Measurements from ENCODE around the gene RPS25. TPM values are rescaled to one million over a fixed set of nuclear protein-coding genes. Genes with fewer than 3 reads are reported as not detected.

The RPS25 gene
- total and polyA plus RNA-seq, 9 of the 15 experiments (the other 6 are each of a cell fraction or from before 2014, with no cell fraction given): 1,553 to 5,486 (median 2,471) TPM

DNA sequence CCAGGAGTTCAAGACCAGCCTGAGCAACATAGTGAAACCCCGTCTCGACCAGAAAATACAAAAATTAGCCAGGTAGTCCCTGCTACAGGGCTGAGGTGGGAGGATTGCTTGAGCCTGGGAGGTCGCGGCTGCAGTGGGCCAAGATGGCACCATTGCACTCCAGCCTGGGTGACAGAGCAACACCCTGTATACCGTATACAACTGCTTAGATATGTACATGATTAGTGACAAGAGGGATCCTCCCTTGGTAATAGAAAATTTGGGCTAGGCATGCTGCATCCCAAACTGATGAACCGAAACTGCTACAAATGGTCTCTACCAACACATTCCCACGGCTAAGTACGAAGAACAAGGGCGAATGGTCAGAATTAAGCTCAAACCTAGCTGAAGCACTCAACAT, 24.8 kb upstream of the RPS25 start:
- FAIRE-seq (no peak), ATAC-seq (no peak; the same call in 2 of the 3 replicates), DNase-seq (ENCODE audit: extremely low read depth in 1 of 4, low spot score in 3 of 4) (peak in 1 of 4 experiments; percentile 3)
- 78% methylated on average over 9 of the region's 9 CpGs for WGBS (ENCODE audit: insufficient coverage, low coverage, missing lambda C conversion rate)
- Histone ChIP-seq H3K9ac (ENCODE audit: insufficient read depth in 1 of 2, low read depth in 2 of 2, low read length in 2 of 2) (0 out of 4 replicates have a peak overlapping the region, but pooled peaks of 1 of the 2 experiments have one; percentile 42), H3K36me3 (ENCODE audit: control insufficient read depth, insufficient read depth, low read length) (peaks cover 37% of the 10 kb centered on the region), H3K9me1 (ENCODE audit: control insufficient read depth, insufficient read depth, low read length) (no peaks in the 10 kb centered on the region), H3K4me3 (no peak overlapping the region), H3K4me1 (replicated peaks in 1 of 2; ENCODE audit: control insufficient read depth in 2 of 2, insufficient read depth in 2 of 2, low read length in 2 of 2) (peaks cover 6% of the 10 kb centered on the region in 2 experiments; a peak in 3 of 5 replicates), H3K27me3 (ENCODE audit: control insufficient read depth in 2 of 2, insufficient read depth in 2 of 2, low read length in 2 of 2) (no peaks in the 10 kb centered on the region), H3K4me2 (ENCODE audit: insufficient read depth, low read length) (no peak overlapping the region), H3K27ac (ENCODE audit: extremely low read depth, low read depth, low read length) (no peak overlapping the region), H3K9me3 (replicated peaks; ENCODE audit: control insufficient read depth, insufficient read depth, low read depth, low read length) (no peaks in the 10 kb centered on the region), H4K20me1 (replicated peaks; ENCODE audit: control insufficient read depth, insufficient read depth, low read length) (no peaks in the 10 kb centered on the region), H3K79me2 (ENCODE audit: control insufficient read depth, insufficient read depth, low read length) (no peaks in the 10 kb centered on the region), H2AFZ (ENCODE audit: low read depth, low read length) (no peak overlapping the region)
- intact Hi-C loops (cut with micrococcal nuclease) (no loop called here), in situ Hi-C loops (cut with MboI) (no loop called here)
- ChIA-PET CTCF (ENCODE audit: low intra/inter-chr PET ratio) (no interaction called here), POLR2A (interaction anchor here (0.6 to 9.3 kb wide), 8 partner anchors 10 to 78 kb away, joined by 3 to 132 read pairs (median 4); partner anchors contain the start of genes HINFP, HMBS and HYOU1)
- no TSS peak for BruUV-seq (replicated peaks)
- TF ChIP-seq GTF2A2 (tag; IDR thresholded peaks at IDR 0.05) (no peak), PHF21A (IDR thresholded peaks at IDR 0.05; ENCODE audit: borderline replicate concordance, low read depth) (no peak), RFX7 (CRISPR knock-in tag; IDR thresholded peaks at IDR 0.05) (no peak), SETDB1 (IDR thresholded peaks at IDR 0.05; ENCODE audit: low read length) (no peak), SMARCB1 (IDR thresholded peaks at IDR 0.05; ENCODE audit: insufficient read length, low read depth) (no peak), MIER1 (IDR thresholded peaks at IDR 0.05; ENCODE audit: low read depth) (no peak), FOXP1 (CRISPR knock-in tag; IDR thresholded peaks at IDR 0.05) (no peak)
- TF ChIP-seq, protein P1, sequence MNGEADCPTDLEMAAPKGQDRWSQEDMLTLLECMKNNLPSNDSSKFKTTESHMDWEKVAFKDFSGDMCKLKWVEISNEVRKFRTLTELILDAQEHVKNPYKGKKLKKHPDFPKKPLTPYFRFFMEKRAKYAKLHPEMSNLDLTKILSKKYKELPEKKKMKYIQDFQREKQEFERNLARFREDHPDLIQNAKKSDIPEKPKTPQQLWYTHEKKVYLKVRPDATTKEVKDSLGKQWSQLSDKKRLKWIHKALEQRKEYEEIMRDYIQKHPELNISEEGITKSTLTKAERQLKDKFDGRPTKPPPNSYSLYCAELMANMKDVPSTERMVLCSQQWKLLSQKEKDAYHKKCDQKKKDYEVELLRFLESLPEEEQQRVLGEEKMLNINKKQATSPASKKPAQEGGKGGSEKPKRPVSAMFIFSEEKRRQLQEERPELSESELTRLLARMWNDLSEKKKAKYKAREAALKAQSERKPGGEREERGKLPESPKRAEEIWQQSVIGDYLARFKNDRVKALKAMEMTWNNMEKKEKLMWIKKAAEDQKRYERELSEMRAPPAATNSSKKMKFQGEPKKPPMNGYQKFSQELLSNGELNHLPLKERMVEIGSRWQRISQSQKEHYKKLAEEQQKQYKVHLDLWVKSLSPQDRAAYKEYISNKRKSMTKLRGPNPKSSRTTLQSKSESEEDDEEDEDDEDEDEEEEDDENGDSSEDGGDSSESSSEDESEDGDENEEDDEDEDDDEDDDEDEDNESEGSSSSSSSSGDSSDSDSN (IDR thresholded peaks at IDR 0.05; ENCODE audit: borderline replicate concordance in 1 of 2, low read depth in 2 of 2, low read length in 2 of 2): no peak
- TF ChIP-seq, protein P2, sequence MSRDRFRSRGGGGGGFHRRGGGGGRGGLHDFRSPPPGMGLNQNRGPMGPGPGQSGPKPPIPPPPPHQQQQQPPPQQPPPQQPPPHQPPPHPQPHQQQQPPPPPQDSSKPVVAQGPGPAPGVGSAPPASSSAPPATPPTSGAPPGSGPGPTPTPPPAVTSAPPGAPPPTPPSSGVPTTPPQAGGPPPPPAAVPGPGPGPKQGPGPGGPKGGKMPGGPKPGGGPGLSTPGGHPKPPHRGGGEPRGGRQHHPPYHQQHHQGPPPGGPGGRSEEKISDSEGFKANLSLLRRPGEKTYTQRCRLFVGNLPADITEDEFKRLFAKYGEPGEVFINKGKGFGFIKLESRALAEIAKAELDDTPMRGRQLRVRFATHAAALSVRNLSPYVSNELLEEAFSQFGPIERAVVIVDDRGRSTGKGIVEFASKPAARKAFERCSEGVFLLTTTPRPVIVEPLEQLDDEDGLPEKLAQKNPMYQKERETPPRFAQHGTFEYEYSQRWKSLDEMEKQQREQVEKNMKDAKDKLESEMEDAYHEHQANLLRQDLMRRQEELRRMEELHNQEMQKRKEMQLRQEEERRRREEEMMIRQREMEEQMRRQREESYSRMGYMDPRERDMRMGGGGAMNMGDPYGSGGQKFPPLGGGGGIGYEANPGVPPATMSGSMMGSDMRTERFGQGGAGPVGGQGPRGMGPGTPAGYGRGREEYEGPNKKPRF (IDR thresholded peaks at IDR 0.05; ENCODE audit: low read depth, low read length): no peak

Measured in K562 (cell line).